SK-N-SH treated with all-trans-retinoic acid at 6 μM for 48 hours (cell line): Measurements from ENCODE around the gene ARRDC2.
A peak's percentile ranks its signal among the peaks of the same experiment; 100 is the strongest.

Source experiments
- ATAC-seq: fragments of 200-7000 bp; cut with Tn5 transposase; 3 replicates; pipeline ENCODE4 v1.9.1; 2020; ENCODE audit warnings: mild to moderate bottlenecking, moderate library complexity
- ARNTL ChIP-seq: fragments of 450-650 bp; formaldehyde crosslinking; IDR thresholded peaks from 2 replicates; pipeline ENCODE4 v1.5.0; 2020; ENCODE audit warnings: low read depth, mild to moderate bottlenecking, moderate library complexity, borderline replicate concordance
- CSDC2 ChIP-seq: fragments of 250-450 bp; sonication (Bioruptor Pico); IDR thresholded peaks from 2 replicates; pipeline ENCODE4 v1.5.0; 2020; ENCODE audit warnings: mild to moderate bottlenecking, moderate library complexity
- CSRNP3 ChIP-seq: fragments of 250-450 bp; sonication (Bioruptor Pico); IDR thresholded peaks from 2 replicates; pipeline ENCODE4 v1.5.1; 2021; ENCODE audit warnings: mild to moderate bottlenecking, moderate library complexity
- ESRRG ChIP-seq: fragments of 250-450 bp; sonication (Bioruptor Pico); IDR thresholded peaks from 2 replicates; pipeline ENCODE4 v1.6.1; 2021; ENCODE audit warnings: mild to moderate bottlenecking
- GLIS3 ChIP-seq: fragments of 250-450 bp; sonication (Bioruptor Pico); IDR thresholded peaks from 2 replicates; pipeline ENCODE4 v1.5.0; 2020; ENCODE audit warnings: mild to moderate bottlenecking, moderate library complexity
- ISL1 ChIP-seq: fragments of 250-450 bp; sonication (Bioruptor Pico); IDR thresholded peaks from 2 replicates; pipeline ENCODE4 v2.1.2; 2022; ENCODE audit warnings: mild to moderate bottlenecking, moderate library complexity
- OSR1 ChIP-seq: fragments of 250-450 bp; sonication (Bioruptor Pico); IDR thresholded peaks from 2 replicates; pipeline ENCODE4 v1.8.0; 2022; ENCODE audit warnings: moderate library complexity, mild to moderate bottlenecking, inconsistent platforms
- PATZ1 ChIP-seq: fragments of 250-450 bp; sonication (Bioruptor Pico); IDR thresholded peaks from 2 replicates; pipeline ENCODE4 v1.8.0; 2020; ENCODE audit warnings: mild to moderate bottlenecking, moderate library complexity, borderline replicate concordance
- PPARA ChIP-seq: fragments of 250-450 bp; sonication (Bioruptor Pico); IDR thresholded peaks from 2 replicates; pipeline ENCODE4 v1.5.0; 2020; ENCODE audit warnings: mild to moderate bottlenecking, borderline replicate concordance
- RARB ChIP-seq: fragments of 250-450 bp; sonication (Bioruptor Pico); IDR thresholded peaks from 2 replicates; pipeline ENCODE4 v1.8.0; 2021; ENCODE audit warnings: mild to moderate bottlenecking, moderate library complexity
- SNAI2 ChIP-seq: fragments of 250-450 bp; sonication (Bioruptor Pico); IDR thresholded peaks from 2 replicates; pipeline ENCODE4 v1.5.0; 2020; ENCODE audit warnings: mild to moderate bottlenecking, moderate library complexity
- TCF4 ChIP-seq: fragments of 250-450 bp; sonication (Bioruptor Pico); IDR thresholded peaks from 2 replicates; pipeline ENCODE4 v1.8.0; 2021; ENCODE audit warnings: mild to moderate bottlenecking, moderate library complexity, borderline replicate concordance
- TOX ChIP-seq: fragments of 250-450 bp; sonication (Bioruptor Pico); IDR thresholded peaks from 2 replicates; pipeline ENCODE4 v1.8.0; 2021; ENCODE audit warnings: mild to moderate bottlenecking, moderate library complexity, borderline replicate concordance
- TSHZ2 ChIP-seq: fragments of 250-450 bp; sonication (Bioruptor Pico); IDR thresholded peaks from 2 replicates; pipeline ENCODE4 v1.5.0; 2020; ENCODE audit warnings: mild to moderate bottlenecking, moderate library complexity
- ZC3H10 ChIP-seq: fragments of 250-450 bp; sonication (Bioruptor Pico); IDR thresholded peaks from 2 replicates; pipeline ENCODE4 v1.5.1; 2021; ENCODE audit warnings: mild to moderate bottlenecking, moderate library complexity
- ZFP3 ChIP-seq: fragments of 250-450 bp; sonication (Bioruptor Pico); IDR thresholded peaks from 2 replicates; pipeline ENCODE4 v1.5.0; 2020; ENCODE audit warnings: mild to moderate bottlenecking, moderate library complexity
- ZFP30 ChIP-seq: fragments of 450-650 bp; formaldehyde crosslinking; IDR thresholded peaks from 2 replicates; pipeline ENCODE4 v1.5.0; 2022; ENCODE audit warnings: mild to moderate bottlenecking, moderate library complexity
- ZNF70 ChIP-seq: fragments of 450-650 bp; formaldehyde crosslinking; IDR thresholded peaks from 2 replicates; pipeline ENCODE4 v1.5.0; 2020; ENCODE audit warnings: mild to moderate bottlenecking, moderate library complexity
- ZNF8 ChIP-seq: fragments of 450-650 bp; formaldehyde crosslinking; IDR thresholded peaks from 2 replicates; pipeline ENCODE4 v1.5.0; 2020; ENCODE audit warnings: mild to moderate bottlenecking, moderate library complexity
- TF ChIP-seq, protein P1 (sequence below): fragments of 250-450 bp; sonication (Bioruptor Pico); IDR thresholded peaks from 2 replicates; pipeline ENCODE4 v1.8.0; 2021; ENCODE audit warnings: low read depth, mild to moderate bottlenecking, moderate library complexity, borderline replicate concordance

ARRDC2 gene

GRCh38 chr19:18009412-18010066, 1.6 kb downstream of the ARRDC2 start:
- TF ChIP-seq OSR1 (CRISPR knock-in tag) (no peak), TSHZ2 (CRISPR knock-in tag) (no peak), TCF4 (CRISPR knock-in tag) (no peak), GLIS3 (CRISPR knock-in tag) (no peak), RARB (no peak), CSRNP3 (no peak), CSDC2 (CRISPR knock-in tag) (no peak), ARNTL (no peak), ISL1 (no peak), ZC3H10 (CRISPR knock-in tag) (no peak), ZNF8 (CRISPR knock-in tag) (no peak), ZFP30 (CRISPR knock-in tag) (no peak), ZFP3 (no peak), ZNF70 (CRISPR knock-in tag) (no peak), TOX (CRISPR knock-in tag) (no peak), PPARA (CRISPR knock-in tag) (no peak), PATZ1 (no peak), SNAI2 (no peak)
- TF ChIP-seq, protein P1, sequence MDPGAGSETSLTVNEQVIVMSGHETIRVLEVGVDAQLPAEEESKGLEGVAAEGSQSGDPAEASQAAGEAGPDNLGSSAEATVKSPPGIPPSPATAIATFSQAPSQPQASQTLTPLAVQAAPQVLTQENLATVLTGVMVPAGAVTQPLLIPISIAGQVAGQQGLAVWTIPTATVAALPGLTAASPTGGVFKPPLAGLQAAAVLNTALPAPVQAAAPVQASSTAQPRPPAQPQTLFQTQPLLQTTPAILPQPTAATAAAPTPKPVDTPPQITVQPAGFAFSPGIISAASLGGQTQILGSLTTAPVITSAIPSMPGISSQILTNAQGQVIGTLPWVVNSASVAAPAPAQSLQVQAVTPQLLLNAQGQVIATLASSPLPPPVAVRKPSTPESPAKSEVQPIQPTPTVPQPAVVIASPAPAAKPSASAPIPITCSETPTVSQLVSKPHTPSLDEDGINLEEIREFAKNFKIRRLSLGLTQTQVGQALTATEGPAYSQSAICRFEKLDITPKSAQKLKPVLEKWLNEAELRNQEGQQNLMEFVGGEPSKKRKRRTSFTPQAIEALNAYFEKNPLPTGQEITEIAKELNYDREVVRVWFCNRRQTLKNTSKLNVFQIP (CRISPR knock-in tag) = no peak
- no peak for ATAC-seq

DNA sequence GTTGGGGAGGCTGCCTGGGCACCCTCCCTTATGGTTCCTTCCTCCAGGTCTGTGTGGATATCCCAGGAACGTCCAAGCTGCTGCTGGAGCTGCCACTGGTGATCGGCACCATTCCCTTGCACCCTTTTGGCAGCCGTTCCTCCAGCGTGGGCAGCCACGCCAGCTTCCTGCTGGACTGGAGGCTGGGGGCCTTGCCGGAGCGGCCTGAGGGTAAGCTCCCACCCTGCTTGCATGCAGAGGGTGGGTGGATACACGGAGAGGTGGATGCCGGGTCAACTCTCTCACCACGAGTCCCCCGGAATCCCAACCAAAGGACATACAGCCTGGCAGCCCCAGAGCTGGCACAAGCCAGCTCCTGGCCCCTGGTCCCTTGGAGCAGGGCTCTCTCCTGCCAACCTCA, 2.2 kb downstream of the ARRDC2 start:
- TF ChIP-seq ZFP30 (CRISPR knock-in tag) (no peak), ZNF8 (CRISPR knock-in tag) (no peak), ARNTL (no peak), ZFP3 (no peak)
- TF ChIP-seq, protein P1 (CRISPR knock-in tag) = no peak
- TF ChIP-seq, all 23 proteins: peak for 0
- ATAC-seq = no peak

- no peak for ATAC-seq
- TF ChIP-seq ESRRG (CRISPR knock-in tag) (no peak), ZFP3 (peak; percentile 99)
These were observed 5.5 kb downstream of the ARRDC2 start for GRCh38 chr19:18013210-18014111.
